PFSK-1 (cell line): Measurements from ENCODE around the gene MEG3. TPM values are rescaled to one million over a fixed set of nuclear protein-coding genes. Genes with fewer than 3 reads are reported as not detected.

Experiments
- FOXP2 ChIP-seq: optimal IDR thresholded peaks from 2 replicates; pipeline ENCODE3; 2011; ENCODE audit warnings: borderline replicate concordance, control low read depth, inconsistent platforms; ENCODE audit not compliant: insufficient read depth; ENCODE audit errors: extremely low read length, extremely low read depth
- POLR2AphosphoS5 ChIP-seq: IDR thresholded peaks from 2 replicates; pipeline ENCODE4 v1.6.1; 2012; ENCODE audit warnings: low read depth, mild to moderate bottlenecking, control low read depth, low read length, moderate library complexity
- SIN3A ChIP-seq: IDR thresholded peaks from 2 replicates; pipeline ENCODE4 v1.6.1; 2012; ENCODE audit warnings: mild to moderate bottlenecking, low read length, moderate library complexity, borderline replicate concordance; ENCODE audit not compliant: insufficient read depth
- TAF1 ChIP-seq: IDR thresholded peaks from 2 replicates; pipeline ENCODE4 v1.6.1; 2012; ENCODE audit warnings: low read length, control low read depth, borderline replicate concordance; ENCODE audit not compliant: insufficient read depth
- polyA plus RNA-seq: library from polyadenylated mRNA; unstranded; fragments of >200 nt; gene quantifications from one replicate; pipeline ENCODE4 v1.2.1, GENCODE V29; 2012; ENCODE audit warnings: low read depth, missing spikeins; ENCODE audit not compliant: insufficient read length
- TF ChIP-seq, protein P1 (sequence below), 2 experiments: IDR thresholded peaks; 2 replicates each; pipeline versions ENCODE4 v1.6.1 to v1.8.0; 2011 to 2012; ENCODE audit warnings: low read depth in 2 of 2, low read length in 2 of 2, control low read depth in 1 of 2, inconsistent platforms in 1 of 2, mild to moderate bottlenecking in 1 of 2, moderate library complexity in 1 of 2; ENCODE audit not compliant: insufficient read depth in 1 of 2

Gene MEG3
- polyA plus RNA-seq: not detected

DNA sequence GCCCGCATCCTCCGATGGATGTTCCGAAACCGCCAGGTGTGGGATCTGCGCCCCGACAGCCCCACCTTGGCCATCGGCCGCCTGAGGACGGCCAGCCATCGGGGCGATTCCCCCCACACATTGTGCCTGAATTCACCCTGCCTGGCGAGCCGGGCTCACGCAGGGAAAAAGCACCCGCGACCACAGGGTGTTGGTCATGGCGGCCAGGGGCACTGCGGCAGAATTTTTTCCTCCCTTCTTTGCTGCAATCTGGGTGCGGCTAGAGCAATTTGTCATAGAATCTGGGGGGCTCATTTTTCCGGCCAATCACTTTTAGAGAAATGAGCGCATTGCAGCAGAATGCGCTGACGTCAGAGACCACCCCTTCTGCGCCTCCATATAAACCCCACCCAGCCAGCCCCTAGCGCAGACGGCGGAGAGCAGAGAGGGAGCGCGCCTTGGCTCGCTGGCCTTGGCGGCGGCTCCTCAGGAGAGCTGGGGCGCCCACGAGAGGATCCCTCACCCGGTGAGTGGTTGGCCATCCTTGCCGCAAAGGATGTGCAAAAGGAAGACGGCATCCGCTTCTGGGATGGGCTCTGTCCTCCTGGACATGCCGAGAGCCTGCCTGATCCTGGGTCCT is at the start of gene MEG3:
Gene MEG3, plus strand, starts transcription at position 406 of the 619 bp plus-strand sequence.
- TF ChIP-seq POLR2AphosphoS5 (no peak), FOXP2 (no peak), SIN3A (no peak), TAF1 (no peak)
- TF ChIP-seq, protein P1, sequence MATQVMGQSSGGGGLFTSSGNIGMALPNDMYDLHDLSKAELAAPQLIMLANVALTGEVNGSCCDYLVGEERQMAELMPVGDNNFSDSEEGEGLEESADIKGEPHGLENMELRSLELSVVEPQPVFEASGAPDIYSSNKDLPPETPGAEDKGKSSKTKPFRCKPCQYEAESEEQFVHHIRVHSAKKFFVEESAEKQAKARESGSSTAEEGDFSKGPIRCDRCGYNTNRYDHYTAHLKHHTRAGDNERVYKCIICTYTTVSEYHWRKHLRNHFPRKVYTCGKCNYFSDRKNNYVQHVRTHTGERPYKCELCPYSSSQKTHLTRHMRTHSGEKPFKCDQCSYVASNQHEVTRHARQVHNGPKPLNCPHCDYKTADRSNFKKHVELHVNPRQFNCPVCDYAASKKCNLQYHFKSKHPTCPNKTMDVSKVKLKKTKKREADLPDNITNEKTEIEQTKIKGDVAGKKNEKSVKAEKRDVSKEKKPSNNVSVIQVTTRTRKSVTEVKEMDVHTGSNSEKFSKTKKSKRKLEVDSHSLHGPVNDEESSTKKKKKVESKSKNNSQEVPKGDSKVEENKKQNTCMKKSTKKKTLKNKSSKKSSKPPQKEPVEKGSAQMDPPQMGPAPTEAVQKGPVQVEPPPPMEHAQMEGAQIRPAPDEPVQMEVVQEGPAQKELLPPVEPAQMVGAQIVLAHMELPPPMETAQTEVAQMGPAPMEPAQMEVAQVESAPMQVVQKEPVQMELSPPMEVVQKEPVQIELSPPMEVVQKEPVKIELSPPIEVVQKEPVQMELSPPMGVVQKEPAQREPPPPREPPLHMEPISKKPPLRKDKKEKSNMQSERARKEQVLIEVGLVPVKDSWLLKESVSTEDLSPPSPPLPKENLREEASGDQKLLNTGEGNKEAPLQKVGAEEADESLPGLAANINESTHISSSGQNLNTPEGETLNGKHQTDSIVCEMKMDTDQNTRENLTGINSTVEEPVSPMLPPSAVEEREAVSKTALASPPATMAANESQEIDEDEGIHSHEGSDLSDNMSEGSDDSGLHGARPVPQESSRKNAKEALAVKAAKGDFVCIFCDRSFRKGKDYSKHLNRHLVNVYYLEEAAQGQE (IDR thresholded peaks at IDR 0.05; ENCODE audit: insufficient read depth in 1 of 2, low read depth in 2 of 2, low read length in 2 of 2): no peak

DNA sequence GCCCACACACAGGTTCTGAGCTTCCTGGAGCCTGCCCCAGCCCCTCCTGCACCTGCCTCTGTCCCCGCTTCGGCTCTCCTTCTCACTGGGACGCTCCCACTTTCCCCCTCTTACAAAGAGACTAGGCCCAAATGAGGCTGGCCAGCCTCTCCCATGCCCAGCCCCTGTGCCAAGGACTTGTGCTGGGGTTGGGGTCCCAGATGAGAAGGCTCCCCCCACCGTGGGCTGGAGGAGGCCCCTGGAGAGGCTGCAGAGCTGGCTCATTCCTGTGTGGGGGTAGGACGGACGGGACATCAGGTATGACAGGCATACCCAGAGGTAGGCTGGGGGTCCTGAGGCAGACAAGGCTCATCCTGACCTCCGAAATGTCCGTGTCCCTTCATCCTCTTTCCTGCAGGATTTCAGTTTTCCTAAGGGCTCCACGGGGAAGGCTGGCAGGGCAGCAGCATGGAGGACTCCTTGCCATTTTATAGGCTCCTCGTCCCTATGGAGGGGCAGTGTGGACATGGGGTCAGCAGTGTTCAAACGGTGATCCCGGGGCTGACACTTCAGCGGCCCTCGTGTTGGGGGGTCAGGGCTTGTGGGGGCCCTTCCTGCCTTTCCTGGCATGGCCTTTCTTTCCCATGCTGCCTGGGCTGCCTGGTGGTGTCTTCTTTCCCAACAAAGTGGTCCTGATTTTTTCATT is 49.1 kb upstream of the MEG3 start:
- TF ChIP-seq TAF1 (no peak), POLR2AphosphoS5 (no peak)
- TF ChIP-seq, protein P1 (IDR thresholded peaks at IDR 0.05; ENCODE audit: insufficient read depth in 1 of 2, low read depth in 2 of 2, low read length in 2 of 2): no peak

DNA sequence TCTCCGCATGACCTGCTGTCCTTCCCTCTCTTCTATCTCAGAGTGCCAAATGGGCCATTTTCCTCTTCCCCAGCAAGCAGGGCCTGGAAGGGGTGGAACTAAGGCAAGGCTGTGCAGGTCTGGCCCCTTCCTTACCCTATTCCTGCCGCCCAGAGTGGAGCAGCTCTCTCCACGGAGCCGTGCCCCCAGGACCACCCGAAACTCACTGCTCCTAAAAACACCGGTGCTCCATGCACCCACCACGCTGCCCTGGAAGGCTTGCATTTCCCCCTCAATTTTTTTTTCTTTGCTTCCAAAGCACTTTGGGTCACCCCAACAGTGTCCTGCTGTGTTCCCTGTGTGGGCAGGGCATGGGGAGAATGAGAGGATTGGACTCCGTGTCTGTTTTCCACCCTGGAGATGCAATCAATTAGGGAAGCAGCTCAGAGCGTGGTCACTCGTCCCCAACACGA is 48.5 kb upstream of the MEG3 start:
- TF ChIP-seq FOXP2: no peak
- TF ChIP-seq SIN3A: no peak
- no peak for TF ChIP-seq POLR2AphosphoS5
- no peak for TF ChIP-seq TAF1
- TF ChIP-seq, protein P1 (IDR thresholded peaks at IDR 0.05; ENCODE audit: insufficient read depth in 1 of 2, low read depth in 2 of 2, low read length in 2 of 2): no peak

DNA sequence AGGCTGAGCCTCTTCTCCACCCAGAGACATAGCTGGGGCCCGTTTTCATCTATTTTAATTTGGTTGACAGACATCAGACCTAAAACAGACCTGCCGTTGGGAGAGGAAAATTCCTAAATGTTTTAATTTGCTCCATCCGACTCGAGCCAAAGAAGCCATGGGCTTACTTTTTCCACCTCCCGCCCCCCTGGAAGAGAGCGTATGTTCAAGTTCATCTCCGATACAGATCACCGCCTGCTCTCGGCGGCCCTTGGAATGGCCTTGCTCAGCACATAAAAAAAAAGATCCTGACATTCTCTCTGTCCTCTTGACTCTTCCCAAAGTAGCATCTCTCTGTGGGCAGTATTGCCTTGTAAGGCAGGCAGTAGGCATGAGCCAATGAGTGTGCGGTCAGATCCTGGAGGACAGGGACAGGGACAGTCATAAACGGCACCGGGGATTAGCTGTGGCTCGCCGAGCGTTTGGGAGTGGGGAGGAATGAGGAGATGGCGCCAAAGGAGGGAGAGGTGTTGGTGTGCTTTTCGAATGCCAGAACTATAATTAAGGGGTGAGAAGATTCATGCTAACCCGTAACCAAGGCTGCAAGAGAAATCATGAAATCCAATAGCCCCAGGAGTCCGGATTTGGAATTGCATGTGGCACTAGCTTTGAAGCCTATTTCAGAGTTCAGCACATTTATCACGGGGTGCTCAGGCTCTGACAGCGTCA is 47.9 kb upstream of the MEG3 start:
- TF ChIP-seq, protein P1 (IDR thresholded peaks at IDR 0.05; ENCODE audit: insufficient read depth in 1 of 2, low read depth in 2 of 2, low read length in 2 of 2): no peak
- no peak for TF ChIP-seq POLR2AphosphoS5
- no peak for TF ChIP-seq FOXP2
- TF ChIP-seq TAF1: no peak
- TF ChIP-seq SIN3A: no peak
